ENCODE results near the gene SEMA5A. TPM values are rescaled to one million over a fixed set of nuclear protein-coding genes. Genes with fewer than 3 reads are reported as not detected.

The SEMA5A gene
- polyA plus RNA-seq, 1 donor from 2014 or later: 3.2 TPM

- H3K4me2 ChIP-seq (ENCODE audit: low read length): no peak overlapping the region
- no peaks in the 10 kb centered on the region for H3F3A ChIP-seq (ENCODE audit: insufficient read depth, low read length, poor library complexity, severe bottlenecking)
- TF ChIP-seq EP300 (conservative IDR thresholded peaks at IDR 0.05; ENCODE audit: poor library complexity, severe bottlenecking): no peak
Observed at GRCh38 chr5:9363449-9363848, 182.4 kb downstream of the SEMA5A start.

GRCh38 chr5:9363026-9363425 is 182.8 kb downstream of the SEMA5A start:
- H3F3A ChIP-seq (ENCODE audit: insufficient read depth, low read length, poor library complexity, severe bottlenecking): no peaks in the 10 kb centered on the region
- H3K9me2 ChIP-seq (ENCODE audit: insufficient read depth, low read length): no peaks in the 10 kb centered on the region
- no peak overlapping the region for H3K4me3 ChIP-seq (ENCODE audit: low read length)
- H3K27me3 ChIP-seq (ENCODE audit: insufficient read depth, low read depth, low read length): no peaks in the 10 kb centered on the region
- H2AFZ ChIP-seq (ENCODE audit: low read depth, low read length): no peak overlapping the region
- TF ChIP-seq POLR2AphosphoS5 (IDR thresholded peaks at IDR 0.05): no peak
- no peak for TF ChIP-seq EZH2 (IDR thresholded peaks at IDR 0.05; ENCODE audit: borderline replicate concordance, insufficient read depth, low read length, poor library complexity, severe bottlenecking)
- TF ChIP-seq SMC3 (conservative IDR thresholded peaks at IDR 0.05; ENCODE audit: poor library complexity): no peak
- no peak for TF ChIP-seq TAF1 (IDR thresholded peaks at IDR 0.05; ENCODE audit: low read depth)
- no peak for TF ChIP-seq CTCF (IDR thresholded peaks at IDR 0.05; ENCODE audit: poor library complexity, severe bottlenecking)
- TF ChIP-seq RAD21 (conservative IDR thresholded peaks at IDR 0.05): no peak
- TF ChIP-seq REST (IDR thresholded peaks at IDR 0.05; ENCODE audit: borderline replicate concordance): no peak
- TF ChIP-seq EP300 (conservative IDR thresholded peaks at IDR 0.05; ENCODE audit: poor library complexity, severe bottlenecking): no peak
- TF ChIP-seq MXI1 (conservative IDR thresholded peaks at IDR 0.05; ENCODE audit: poor library complexity, severe bottlenecking): no peak
- H3K79me2 ChIP-seq (replicated peaks; ENCODE audit: insufficient read depth, low read length): no peaks in the 10 kb centered on the region
- no peak overlapping the region for H3K4me2 ChIP-seq (ENCODE audit: low read length)
- no peaks in the 10 kb centered on the region for H4K20me1 ChIP-seq (ENCODE audit: insufficient read depth)
- no peak overlapping the region for H3K27ac ChIP-seq (ENCODE audit: low read length)
- no peak overlapping the region for H3K9ac ChIP-seq (ENCODE audit: low read length)
- H3K9me3 ChIP-seq (ENCODE audit: low read length): no peaks in the 10 kb centered on the region
- H3K36me3 ChIP-seq (ENCODE audit: insufficient read depth, low read length): no peaks in the 10 kb centered on the region

More at GRCh38 chr5:9363449-9363848, 182.4 kb downstream of the SEMA5A start:
- no peak overlapping the region for H2AFZ ChIP-seq (ENCODE audit: low read depth, low read length)
- H3K27ac ChIP-seq (ENCODE audit: low read length): no peak overlapping the region
- H4K20me1 ChIP-seq (ENCODE audit: insufficient read depth): no peaks in the 10 kb centered on the region
- H3K9me3 ChIP-seq (ENCODE audit: low read length): no peaks in the 10 kb centered on the region
- no peaks in the 10 kb centered on the region for H3K36me3 ChIP-seq (ENCODE audit: insufficient read depth, low read length)
- no peak overlapping the region for H3K9ac ChIP-seq (ENCODE audit: low read length)
- H3K4me3 ChIP-seq (ENCODE audit: low read length): no peak overlapping the region
- H3K79me2 ChIP-seq (replicated peaks; ENCODE audit: insufficient read depth, low read length): no peaks in the 10 kb centered on the region
- H3K27me3 ChIP-seq (ENCODE audit: insufficient read depth, low read depth, low read length): no peaks in the 10 kb centered on the region
- no peaks in the 10 kb centered on the region for H3K9me2 ChIP-seq (ENCODE audit: insufficient read depth, low read length)

- no peak for TF ChIP-seq TAF1 (IDR thresholded peaks at IDR 0.05; ENCODE audit: low read depth)
- no peak for TF ChIP-seq SMC3 (conservative IDR thresholded peaks at IDR 0.05; ENCODE audit: poor library complexity)
- TF ChIP-seq EP300 (conservative IDR thresholded peaks at IDR 0.05; ENCODE audit: poor library complexity, severe bottlenecking): no peak
- no peak for TF ChIP-seq REST (IDR thresholded peaks at IDR 0.05; ENCODE audit: borderline replicate concordance)
- Histone ChIP-seq H3K27ac (ENCODE audit: low read length) (no peak overlapping the region), H3K4me2 (ENCODE audit: low read length) (no peak overlapping the region)
Observed at GRCh38 chr5:9362600-9362999, 183.3 kb downstream of the SEMA5A start.

More at GRCh38 chr5:9362600-9362999, 183.3 kb downstream of the SEMA5A start:
- Histone ChIP-seq H3K9ac (ENCODE audit: low read length) (no peak overlapping the region), H3K36me3 (ENCODE audit: insufficient read depth, low read length) (no peaks in the 10 kb centered on the region), H4K20me1 (ENCODE audit: insufficient read depth) (no peaks in the 10 kb centered on the region), H3K4me3 (ENCODE audit: low read length) (no peak overlapping the region), H3K79me2 (replicated peaks; ENCODE audit: insufficient read depth, low read length) (no peaks in the 10 kb centered on the region), H3K9me2 (ENCODE audit: insufficient read depth, low read length) (no peaks in the 10 kb centered on the region), H3F3A (ENCODE audit: insufficient read depth, low read length, poor library complexity, severe bottlenecking) (no peaks in the 10 kb centered on the region), H3K9me3 (ENCODE audit: low read length) (no peaks in the 10 kb centered on the region), H2AFZ (ENCODE audit: low read depth, low read length) (no peak overlapping the region), H3K27me3 (ENCODE audit: insufficient read depth, low read depth, low read length) (no peaks in the 10 kb centered on the region)
